GM18909 (cell line): ENCODE results near the gene TSNAXIP1.
"Not testable (repeated sequence)": the region's sequence is repeated elsewhere in the genome, so short reads cannot be mapped to it uniquely, and the experiment has no call there.

Experiments
- ATAC-seq: cut with Tn5 transposase; IDR thresholded peaks from one replicate; pipeline ENCODE4 v1.9.1; 2021; ENCODE audit warnings: mild to moderate bottlenecking; ENCODE audit not compliant: unreplicated experiment, poor library complexity

TSNAXIP1 gene

GRCh38 chr16:67857547-67858233, 51.0 kb downstream of the TSNAXIP1 start:
- no peak for ATAC-seq

DNA sequence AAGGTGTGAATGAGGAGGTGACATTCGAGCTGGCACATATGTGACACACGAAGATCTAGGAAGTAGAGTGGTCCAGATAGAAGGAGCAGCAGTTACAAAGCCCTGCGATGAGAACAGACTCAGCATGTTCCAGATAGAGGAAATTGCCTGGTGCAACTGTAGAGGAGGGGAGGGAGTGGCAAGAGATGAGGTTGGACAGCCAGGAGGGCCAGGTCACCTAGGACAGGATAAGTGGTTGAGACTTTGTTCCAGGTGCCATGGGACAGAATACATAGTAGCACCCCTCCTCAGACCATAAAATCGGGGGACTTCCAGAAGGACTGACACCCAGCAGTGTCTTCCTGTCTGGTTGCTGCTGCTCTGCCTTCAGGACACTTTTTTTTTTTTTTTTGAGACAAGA, 51.8 kb downstream of the TSNAXIP1 start:
- ATAC-seq: no peak

DNA sequence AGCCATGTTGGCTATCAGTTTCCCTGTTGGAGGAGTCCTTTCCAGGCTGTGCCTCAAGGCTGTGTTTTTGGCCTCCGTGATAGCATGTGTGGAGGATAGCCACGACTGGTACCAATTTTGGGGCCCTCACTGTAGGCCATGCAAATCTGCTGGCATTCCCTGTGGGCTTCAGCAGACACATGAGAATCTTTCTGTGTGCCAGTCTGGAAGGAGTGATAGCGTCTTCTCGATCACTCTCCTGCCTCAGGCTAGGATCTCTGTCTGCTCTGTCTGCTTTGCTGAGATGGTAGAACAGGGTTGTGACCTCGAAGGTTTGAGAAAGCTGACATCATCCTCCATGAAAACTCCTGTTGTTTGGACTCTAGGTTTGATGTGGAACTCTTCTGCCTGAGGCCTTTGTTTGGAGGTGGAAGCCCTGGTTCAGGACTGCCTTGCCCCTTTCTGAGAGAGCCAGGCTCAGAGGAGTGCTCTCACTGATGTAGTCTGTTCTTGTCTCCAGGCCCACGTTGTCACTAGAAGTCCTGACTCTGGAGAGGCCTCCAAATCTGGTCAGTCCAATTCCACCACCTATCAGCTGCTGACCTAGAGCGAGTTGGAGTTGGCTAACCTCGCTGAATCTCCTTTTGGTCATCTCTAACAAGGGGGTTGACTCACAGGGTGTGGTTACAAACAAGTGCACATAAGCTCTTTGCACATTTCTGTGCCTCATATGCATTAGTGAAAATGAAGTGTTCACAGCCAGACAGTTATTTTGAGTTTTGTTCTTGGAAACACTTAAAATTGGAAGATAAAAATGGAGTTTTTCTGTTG, 54.1 kb downstream of the TSNAXIP1 start:
- ATAC-seq: no peak

- no peak for ATAC-seq
These were observed 55.2 kb downstream of the TSNAXIP1 start for GRCh38 chr16:67861877-67862276.

GRCh38 chr16:67862623-67863583, 56.2 kb downstream of the TSNAXIP1 start:
- no peak for ATAC-seq

DNA sequence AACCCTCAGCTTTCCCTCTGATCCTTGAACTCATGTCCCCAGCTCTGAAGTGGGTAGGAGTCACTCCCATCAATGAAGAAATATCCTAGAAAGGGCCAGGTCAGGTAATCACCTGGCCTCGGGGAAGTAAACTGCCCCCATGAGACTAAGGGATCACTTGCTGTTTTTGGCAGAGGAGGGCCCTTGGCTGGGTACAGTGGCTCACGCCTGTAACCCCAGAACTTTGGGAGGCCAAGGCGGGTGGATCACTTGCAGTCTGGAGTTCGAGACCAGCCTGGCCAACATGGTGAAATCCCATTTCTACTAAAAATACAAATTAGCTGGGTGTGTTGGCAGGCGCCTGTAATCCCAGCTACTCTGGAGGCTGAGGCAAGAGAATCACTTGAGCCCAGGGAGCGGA, 57.4 kb downstream of the TSNAXIP1 start:
- ATAC-seq: not testable (repeated sequence)

- ATAC-seq: no peak
These were observed 57.9 kb downstream of the TSNAXIP1 start for GRCh38 chr16:67864594-67864993.

DNA sequence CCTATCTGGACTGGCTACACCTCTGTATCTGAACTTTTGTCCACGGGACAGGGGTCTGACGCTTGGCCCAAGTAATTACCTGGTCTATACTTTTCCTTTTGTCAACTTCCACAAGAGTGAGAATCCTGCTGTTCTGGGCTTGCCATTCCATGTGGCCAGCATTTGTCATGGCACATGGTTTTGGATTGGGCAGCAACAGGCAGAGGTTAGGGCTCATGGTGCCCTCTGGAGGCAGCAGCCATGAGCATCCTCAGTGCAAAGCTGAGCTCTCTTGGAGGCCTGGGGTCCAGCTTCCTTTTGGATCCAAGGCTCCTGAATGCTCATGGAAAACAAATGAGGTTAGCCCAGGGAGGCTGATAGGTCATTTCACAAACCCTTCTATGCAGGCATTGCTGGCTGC, 58.6 kb downstream of the TSNAXIP1 start:
- ATAC-seq: no peak

- ATAC-seq: no peak
These were observed 61.6 kb downstream of the TSNAXIP1 start for GRCh38 chr16:67868290-67868689.

DNA sequence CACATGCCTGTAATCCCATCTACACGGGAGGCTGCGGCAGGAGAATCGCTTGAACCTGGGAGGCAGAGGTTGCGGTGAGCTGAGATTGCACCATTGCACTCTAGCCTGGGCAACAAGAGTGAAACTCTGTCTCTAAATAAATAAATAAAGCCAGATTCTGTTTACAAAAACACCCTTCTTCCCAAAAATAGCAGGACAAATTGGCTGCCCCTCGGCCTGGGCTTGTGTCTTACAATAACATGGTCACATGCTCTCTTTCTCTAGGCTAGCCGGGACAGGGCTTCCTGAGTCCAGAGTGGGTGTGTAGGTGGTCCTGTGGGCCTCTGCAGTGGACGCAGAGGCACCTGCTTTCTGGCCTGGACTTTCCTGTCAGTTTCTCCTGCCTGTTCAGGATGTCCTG, 63.0 kb downstream of the TSNAXIP1 start:
- ATAC-seq: no peak

DNA sequence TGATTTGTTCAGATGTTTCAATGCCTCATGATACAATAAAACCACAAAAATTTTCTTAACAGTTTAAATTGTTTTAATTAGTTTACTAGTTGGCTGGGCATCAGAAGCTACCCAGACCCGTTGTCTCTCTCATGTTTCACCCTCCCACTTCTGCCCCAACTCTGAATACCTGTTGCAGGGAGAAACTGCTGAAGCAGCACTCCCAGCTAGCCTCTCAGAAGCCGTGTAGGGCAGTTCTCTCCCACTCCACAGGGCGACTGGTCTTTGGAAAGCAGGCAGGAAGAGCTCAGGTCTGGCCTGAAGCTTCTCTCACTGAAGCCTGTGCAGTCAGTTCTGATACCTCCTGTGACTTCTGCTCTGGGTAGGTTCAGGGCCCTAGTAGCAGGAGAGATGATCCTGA, 64.6 kb downstream of the TSNAXIP1 start:
- ATAC-seq: no peak

DNA sequence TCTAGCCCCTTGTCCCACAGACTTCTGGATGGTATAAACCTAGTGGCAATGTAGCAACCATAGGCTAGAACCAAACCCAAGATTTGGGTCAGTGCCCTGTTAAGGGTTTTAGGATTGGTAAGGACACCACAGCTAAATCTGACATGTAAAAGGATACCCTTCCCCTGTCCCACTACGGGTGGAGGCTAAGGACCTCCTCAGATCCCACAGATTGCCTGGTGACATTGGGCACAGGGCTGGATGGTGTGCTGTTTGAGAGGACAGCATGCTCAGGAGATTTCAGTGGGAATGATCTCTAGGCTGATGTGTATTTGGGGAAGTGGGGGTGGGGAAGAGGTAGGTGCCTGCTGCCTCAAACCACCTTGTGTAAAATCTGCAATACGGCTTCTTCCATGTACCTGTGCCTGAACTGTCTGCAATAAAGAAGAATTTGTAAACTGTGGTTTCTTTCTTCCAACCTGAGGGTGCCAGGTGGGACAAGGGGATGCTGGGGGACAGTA, 65.5 kb downstream of the TSNAXIP1 start:
- ATAC-seq: no peak

DNA sequence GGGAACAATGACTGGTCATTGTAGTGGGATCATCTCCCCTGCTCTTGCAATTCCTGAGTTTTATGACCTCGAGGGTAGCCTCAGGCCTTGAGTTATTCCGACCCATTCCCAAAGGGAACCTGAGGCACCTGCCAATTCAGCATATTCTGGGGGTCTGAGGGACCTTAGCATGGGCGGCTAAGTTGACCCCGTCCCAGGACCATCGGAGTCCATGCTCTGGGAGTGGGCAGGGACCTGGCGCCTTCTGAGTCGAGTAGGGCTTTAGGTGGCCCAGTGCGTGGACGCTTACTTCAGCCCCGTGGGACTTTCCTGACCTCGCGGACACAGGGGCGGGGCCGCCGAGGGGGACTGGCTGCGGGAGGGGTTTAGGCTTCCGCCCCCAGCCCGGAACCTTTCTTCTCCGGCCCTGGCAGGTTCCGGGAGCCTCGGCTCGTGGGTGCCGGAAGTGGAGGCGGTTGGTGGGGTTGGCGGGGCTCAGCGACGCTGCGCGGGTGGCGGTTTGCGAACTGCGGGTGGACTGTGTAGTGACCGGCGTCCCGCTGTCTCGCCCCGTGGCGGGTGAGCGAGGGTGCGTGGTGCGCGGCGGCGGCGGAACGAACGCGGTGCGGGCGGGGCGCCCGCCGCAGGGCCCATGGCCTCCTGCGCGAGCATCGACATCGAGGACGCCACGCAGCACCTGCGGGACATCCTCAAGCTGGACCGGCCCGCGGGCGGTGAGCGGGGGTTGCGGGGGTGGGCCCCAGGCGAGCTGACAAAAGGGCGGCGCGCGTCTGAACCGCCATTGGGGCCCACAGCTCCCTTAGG, 66.1 kb downstream of the TSNAXIP1 start, which contains the start of gene EDC4:
Gene EDC4 (plus strand): TSS at position 422 of the 804 bp plus-strand sequence. CDS start 210 bp downstream, at position 632.
- ATAC-seq: peak; percentile 81

GRCh38 chr16:67873435-67874370, 67.0 kb downstream of the TSNAXIP1 start:
- peak; percentile 15 for ATAC-seq

DNA sequence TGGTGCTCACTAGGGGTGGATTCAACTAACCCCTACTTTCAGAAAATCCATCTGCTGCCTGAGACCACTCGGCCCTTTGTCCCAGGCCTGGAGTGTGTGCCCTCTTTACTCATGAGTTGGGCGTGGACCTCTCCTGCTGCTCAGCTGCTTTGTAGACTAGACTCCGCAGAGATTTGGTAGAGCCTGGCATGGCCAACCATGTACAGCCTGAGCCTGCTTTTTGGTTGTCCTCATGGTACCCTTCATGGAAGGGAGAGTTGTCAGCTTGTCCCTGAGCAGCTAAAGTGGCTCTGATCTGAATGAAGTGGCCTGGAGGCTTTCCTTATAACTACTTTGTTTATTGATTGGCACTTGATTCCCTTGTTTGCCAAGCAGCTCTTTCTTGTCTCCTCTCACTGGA, 67.7 kb downstream of the TSNAXIP1 start:
- ATAC-seq: no peak

DNA sequence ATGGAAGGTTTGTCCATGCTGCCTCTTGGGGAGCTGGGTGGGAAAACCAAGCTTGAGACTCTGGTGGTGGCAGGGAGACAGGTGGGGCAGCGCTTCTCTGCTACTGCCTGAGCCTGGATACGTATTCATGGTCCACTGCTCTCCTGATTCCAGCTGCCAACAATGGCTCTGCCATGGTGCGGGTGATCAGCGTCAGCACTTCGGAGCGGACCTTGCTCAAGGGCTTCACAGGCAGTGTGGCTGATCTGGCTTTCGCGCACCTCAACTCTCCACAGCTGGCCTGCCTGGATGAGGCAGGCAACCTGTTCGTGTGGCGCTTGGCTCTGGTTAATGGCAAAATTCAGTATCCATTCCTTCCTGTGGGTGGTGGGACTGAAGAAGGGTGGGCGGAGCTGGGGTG, 70.4 kb downstream of the TSNAXIP1 start:
- ATAC-seq: no peak
